HG03135 (cell line): ENCODE data around the gene HOXC6.

Source experiments
- ATAC-seq: cut with Tn5 transposase; IDR thresholded peaks from one replicate; pipeline ENCODE4 v1.9.1; 2021; ENCODE audit warnings: mild to moderate bottlenecking, moderate library complexity; ENCODE audit not compliant: unreplicated experiment

HOXC6 gene

DNA sequence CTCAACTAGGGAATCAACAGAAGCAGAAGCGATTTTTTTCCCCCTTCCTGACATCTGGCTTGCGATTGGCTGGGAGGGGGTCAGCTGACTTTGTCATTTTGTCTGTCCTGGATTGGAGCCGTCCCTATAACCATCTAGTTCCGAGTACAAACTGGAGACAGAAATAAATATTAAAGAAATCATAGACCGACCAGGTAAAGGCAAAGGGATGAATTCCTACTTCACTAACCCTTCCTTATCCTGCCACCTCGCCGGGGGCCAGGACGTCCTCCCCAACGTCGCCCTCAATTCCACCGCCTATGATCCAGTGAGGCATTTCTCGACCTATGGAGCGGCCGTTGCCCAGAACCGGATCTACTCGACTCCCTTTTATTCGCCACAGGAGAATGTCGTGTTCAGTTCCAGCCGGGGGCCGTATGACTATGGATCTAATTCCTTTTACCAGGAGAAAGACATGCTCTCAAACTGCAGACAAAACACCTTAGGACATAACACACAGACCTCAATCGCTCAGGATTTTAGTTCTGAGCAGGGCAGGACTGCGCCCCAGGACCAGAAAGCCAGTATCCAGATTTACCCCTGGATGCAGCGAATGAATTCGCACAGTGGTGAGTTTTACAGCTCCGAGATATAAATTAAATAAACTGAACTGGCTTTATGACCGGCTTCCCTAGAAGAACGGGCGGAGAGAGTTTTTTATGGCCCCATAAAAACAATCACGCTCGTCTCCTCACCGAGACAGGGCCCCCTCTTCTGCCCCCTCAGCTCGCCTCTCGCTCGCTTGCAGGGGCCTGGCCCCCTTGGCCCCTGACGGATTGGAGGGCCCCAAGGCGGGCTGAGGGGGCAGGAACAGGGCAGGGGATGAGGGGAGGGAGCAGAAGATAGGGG, at the start of gene HOXC6:
TSS of gene HOXC6 (plus strand) at position 127 of the 888 bp plus-strand sequence. CDS start at position 209, 82 bp downstream.
- no peak for ATAC-seq

GRCh38 chr12:53978477-53979356, 49.5 kb upstream of the HOXC6 start:
- ATAC-seq: no peak

- ATAC-seq: no peak
Observed at GRCh38 chr12:53980104-53980801, 48.0 kb upstream of the HOXC6 start.

- no peak for ATAC-seq
Observed at GRCh38 chr12:53980802-53981496, 47.3 kb upstream of the HOXC6 start.

GRCh38 chr12:53981634-53982565, 46.3 kb upstream of the HOXC6 start:
- no peak for ATAC-seq

- ATAC-seq: no peak
Observed at GRCh38 chr12:53982648-53983567, 45.3 kb upstream of the HOXC6 start.

DNA sequence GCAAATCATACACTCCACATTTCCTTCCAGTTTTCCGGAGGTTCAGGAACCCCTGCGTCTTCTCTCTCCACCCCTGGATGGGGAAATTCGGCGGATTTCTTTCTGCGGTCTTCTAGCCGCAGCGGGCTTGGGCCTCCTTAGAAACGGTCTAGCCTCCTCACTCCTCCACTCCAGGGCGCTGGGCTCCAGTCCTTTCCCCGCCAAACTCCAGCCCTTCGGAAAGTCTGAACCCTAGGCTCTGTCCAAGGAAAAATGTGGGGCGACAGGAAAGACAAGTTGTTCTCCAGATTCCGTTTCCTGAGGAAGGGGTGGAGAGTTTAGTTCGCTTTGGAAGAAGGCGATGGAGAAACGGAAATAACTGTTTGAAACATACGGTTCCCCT, 44.7 kb upstream of the HOXC6 start:
- no peak for ATAC-seq

DNA sequence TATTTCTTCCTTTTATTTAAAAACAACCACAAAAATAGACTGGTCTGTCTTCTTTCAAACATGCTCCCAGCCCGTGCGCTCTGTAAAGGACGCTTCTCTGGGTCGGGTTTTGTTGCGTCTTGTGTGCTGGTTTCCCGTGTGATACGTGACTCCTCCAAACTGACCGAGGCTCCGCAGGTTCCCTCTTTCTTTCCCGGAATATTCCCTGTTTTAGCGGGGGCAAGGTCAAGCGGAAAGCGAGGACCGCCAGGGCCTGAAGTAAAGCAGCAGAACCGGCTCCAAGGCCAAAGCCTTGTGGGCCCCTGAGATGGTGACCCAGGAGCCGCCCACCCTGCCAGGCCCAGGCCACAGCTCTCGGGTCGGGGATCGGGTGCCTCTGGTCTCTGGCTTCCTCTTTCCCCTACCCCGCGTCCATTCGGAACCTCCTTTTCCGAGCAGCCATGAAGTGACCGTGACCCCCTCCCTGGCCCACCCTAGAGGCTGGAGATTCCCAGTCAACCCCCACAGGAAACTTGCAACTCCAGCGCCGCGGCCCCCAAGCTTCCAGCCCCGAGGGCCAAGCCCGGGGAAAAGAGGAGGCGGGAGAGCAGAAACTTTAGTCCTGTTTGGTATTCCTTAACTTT, 44.2 kb upstream of the HOXC6 start:
- ATAC-seq: no peak

GRCh38 chr12:53984901-53985691, 43.1 kb upstream of the HOXC6 start, which contains the start of gene HOXC10:
Gene HOXC10, plus strand, starts transcription at chr12:53985146. Its CDS starts 114 bp downstream, at chr12:53985260.
- no peak for ATAC-seq

GRCh38 chr12:53985692-53985993, 42.6 kb upstream of the HOXC6 start:
- ATAC-seq: no peak

DNA sequence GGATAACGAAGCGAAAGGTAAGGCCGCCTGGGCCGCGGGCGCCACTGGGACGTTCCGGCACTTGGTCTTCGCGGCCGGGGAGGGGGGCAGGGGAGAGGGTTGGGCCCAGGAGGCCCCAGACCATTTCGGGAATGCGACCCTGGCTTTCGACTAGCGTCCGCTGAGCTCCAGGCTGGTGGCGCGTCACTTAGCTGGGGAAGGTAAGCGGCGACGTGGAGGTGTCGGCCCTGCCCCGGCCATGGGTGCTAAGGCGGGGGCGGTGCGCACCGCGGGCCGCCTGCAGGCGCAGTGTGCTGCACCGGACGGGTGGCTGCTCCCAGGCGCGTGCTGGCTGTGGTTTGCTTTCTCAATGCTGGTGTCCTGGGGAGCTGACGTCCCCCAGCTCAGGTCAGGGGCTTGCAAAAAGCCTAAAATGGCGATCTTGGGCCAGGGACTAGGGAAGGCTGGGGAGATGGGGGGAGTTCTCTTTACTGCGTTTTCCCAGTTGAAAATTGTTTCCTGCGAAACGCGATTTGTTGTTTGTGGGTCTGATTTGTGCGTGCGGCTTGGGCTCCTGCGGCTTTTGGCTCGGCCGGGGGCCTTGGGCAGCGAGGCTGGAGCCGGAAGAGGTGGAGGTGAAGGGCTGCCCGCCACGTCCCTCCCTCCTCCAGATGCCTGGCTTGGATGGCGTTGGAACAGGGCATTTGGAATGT, 42.1 kb upstream of the HOXC6 start:
- ATAC-seq: no peak

DNA sequence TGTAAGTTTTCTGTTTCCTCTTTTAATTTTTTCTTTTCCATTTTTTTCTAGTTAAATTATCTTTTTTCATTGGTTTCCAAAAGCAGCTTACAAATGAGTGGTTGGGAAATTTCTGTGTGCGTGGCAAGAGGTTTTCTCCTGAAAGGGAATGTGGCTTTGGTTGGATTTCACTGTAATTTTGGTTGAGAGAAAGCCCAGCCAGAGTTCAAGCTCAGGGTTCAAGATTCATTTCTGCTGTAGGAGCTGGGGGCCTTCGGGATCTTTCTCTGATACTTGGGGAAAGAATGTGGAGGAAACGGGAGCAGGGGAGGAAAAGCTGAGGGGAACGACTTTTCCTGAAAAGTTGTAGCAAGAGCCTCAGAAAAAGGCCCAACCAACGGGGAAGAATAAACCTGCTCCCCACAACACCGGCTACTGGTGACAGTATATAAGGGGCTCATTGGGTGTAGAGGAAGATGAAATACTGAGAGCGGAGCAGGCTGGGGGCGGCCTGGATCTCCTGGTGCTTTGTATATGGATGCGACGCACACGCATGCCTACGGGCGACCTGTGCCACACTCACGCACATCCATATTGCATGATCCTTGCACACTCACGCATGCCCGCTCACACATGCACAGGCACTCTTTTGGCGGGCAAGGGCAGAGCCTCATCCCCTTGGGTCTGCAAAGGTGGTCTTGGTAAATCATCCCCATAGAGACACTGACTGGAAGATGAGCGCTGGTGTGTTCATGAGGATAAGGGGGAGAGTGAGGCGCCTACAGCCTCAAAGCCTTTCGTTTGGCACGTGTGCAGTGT, 41.4 kb upstream of the HOXC6 start:
- ATAC-seq: no peak

- no peak for ATAC-seq
Observed at GRCh38 chr12:53987787-53988230, 40.4 kb upstream of the HOXC6 start.

DNA sequence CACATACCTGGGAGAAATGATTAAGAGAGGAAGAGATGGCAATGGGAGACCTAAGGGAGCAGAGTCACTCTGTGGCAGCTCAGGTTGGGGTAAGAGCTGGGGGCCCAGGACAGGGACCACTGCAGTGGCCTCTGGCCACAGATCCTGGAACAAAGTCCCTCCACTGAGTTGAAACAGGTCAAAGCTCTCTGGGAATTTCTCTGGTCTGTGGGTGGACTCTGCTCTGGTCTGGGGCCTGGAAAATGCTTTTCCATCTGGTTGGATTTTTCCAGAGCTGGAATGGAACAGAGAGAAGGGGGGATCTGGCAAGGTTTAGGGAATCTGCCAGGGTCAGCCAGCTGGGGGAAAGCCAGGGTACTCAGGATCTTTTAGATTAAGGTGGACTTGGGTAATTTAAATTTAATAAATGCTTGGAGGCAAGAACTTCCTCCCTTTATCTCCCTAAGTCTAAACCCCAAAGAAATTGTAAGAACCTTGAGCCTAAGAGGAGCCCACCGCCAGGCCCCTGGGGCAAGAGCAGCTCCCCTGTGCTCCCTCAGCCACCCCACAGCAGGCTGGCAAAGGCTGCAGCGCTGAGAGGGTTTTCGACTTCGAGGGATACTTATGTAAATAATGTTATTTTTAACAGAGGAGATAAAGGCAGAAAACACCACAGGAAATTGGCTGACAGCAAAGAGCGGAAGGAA, 39.6 kb upstream of the HOXC6 start:
- no peak for ATAC-seq
